MM.1S (cell line): ENCODE data around the gene UBAC2.

Experiments used
- CTCF ChIP-seq: fragments of 300-600 bp; sonication (generic); IDR thresholded peaks from 2 replicates; pipeline ENCODE4 v1.5.1; 2016; ENCODE audit warnings: antibody characterized with exemption, low read length, mixed read lengths
- EZH2 ChIP-seq: fragments of 300-600 bp; sonication (generic); optimal IDR thresholded peaks from 2 replicates; pipeline ENCODE3; 2017; ENCODE audit warnings: low read depth, mild to moderate bottlenecking, antibody characterized with exemption, low read length, mixed read lengths
- EZH2phosphoT487 ChIP-seq: fragments of 300-600 bp; sonication (generic); IDR thresholded peaks from 2 replicates; pipeline ENCODE4 v1.6.1; 2018; ENCODE audit warnings: antibody characterized with exemption, low read length

- TF ChIP-seq CTCF (no peak), EZH2phosphoT487 (no peak), EZH2 (no peak)
Measured at GRCh38 chr13:99315186-99315585, 114.5 kb downstream of the UBAC2 start.
